ENCODE measurements around the gene CLSTN2.

The CLSTN2 gene

GRCh38 chr3:140434261-140434905 lies 499.4 kb downstream of the CLSTN2 start:
- DNase-seq: no peak

DNA sequence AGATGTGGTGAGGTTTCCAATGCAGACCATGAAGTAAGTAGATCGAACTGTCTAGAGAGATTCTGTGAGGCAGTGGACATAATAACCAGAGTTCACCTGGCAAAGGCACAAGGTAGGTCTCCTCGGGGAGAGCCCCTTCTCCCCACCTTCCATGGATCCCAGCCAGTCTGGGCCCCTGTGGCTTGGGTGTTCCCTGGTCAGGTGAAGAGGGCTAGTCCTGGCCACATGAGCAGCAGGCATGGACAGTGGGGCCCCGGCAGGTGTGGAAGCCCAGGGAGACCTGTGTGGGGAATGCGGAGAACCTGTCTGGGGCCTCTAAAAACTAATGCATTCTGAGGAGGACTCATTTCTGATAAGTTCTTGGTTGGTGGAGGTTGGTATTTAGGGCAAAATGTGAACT lies 501.4 kb downstream of the CLSTN2 start:
- DNase-seq: no peak

GRCh38 chr3:140438736-140439470 lies 503.9 kb downstream of the CLSTN2 start:
- no peak for DNase-seq

DNA sequence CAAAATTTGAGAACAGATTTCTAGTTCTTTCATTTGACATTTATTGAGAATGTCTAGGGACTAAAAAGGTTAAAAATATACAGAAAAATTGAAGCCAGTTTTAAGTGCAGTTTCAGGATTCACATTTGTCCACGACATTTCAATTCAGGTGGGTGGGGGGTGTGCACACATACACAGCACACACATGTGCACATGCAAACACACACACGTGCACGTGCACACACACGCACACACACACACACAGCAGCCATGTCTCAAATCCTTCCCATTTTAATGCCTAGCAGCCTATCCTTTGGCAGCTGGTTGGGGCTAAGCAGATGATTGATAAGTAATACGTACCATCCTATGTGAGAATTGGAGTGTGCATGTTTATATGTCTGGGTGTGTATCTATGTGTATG lies 504.5 kb downstream of the CLSTN2 start:
- DNase-seq: no peak

DNA sequence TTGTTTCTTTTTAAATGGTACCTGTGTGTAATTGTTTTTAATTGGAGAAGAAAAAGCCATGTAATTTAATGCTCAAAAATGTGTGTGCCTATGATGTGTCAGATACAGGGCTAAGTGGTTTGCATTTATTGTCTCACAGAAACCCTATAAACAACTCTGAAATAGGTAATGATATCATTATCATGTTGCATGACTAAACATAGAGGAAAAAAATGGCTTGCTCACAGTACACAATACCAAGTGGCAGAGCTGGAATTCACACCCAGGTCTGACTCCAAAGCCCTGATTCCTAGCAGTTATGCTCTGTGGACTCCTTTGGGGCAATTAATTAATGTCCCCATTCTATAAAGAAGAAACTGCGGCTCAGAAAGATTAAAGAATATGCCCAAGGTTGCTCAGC lies 505.5 kb downstream of the CLSTN2 start:
- DNase-seq: no peak

DNA sequence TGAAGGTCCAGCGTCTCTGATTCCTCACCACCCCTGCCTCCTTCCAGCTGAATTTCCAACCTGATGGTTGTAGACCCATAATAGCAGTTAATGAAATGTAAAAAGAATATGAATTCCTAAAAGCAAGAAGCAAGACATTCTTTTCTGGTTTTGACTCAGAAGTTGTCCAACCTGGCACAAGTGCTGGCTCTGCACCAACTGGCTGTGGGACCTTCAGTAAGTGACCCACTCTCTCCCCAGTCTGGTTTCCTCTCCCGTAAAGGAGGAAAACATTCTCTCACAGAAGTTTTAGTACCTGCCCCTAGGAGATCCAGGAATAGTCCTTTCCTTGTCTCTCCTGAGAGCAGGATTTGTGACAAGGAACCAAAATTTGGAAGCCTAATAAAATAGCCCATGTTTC lies 506.0 kb downstream of the CLSTN2 start:
- no peak for DNase-seq

DNA sequence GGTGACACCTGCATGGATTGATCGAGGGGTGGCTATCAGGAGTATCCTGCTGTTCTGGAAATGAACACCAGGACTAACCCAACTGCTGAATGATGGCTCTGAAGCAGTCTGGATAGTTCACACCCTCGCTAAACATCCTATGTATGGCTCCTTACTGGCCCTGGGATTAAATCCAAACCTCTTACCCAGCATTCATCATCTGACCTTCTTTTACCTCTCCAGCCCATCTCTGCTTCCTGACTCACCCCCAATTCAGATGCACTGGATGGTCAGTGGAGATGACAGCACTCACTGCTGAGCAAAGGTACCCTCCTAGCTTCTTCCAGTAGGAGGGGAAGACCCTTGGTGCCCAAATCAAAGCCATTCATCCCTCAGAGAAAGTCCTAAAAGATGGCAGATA lies 507.6 kb downstream of the CLSTN2 start:
- no peak for DNase-seq

GRCh38 chr3:140443073-140443472 lies 508.1 kb downstream of the CLSTN2 start:
- no peak for DNase-seq

GRCh38 chr3:140443806-140444205 lies 508.8 kb downstream of the CLSTN2 start:
- DNase-seq: no peak

- no peak for DNase-seq
These were observed 511.7 kb downstream of the CLSTN2 start for GRCh38 chr3:140446734-140447133.

DNA sequence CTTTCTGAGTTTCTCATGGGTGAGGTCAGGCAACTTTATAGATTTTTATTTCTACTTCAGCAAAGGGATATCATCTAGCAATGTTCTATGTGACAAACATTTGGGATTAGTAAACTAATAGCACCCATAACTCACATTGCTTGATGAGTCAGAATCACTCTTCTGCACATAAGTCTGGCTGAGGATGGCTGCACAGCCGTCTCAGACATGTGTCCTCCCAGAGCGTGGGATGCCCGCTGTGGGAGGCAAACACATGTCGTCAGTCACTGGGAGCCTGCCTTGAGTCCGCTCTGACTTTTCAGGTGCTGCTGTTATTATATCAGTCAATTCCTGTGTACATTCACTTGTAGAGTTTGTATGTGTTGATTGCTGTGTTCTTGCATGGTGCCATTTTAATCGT lies 512.2 kb downstream of the CLSTN2 start:
- DNase-seq: no peak

DNA sequence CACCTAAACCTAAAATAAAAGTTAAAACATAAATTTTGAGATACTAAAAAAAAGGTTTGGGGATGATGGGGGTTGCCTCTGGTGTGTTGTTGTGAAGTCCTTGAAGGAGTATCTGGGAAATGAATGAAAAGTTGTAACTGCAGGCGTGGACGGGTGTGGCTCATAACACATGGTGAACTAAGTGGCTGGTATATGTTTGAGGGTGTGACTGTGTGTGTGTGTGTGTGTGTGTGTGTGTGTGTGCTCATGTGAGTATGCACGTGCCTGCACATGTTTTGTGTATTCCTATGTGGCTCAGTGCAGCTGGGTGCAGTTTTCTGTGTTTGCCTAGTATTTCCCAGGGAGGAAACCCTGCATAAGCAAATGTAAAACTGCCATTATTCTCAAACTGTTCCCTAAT lies 513.0 kb downstream of the CLSTN2 start:
- DNase-seq: no peak

DNA sequence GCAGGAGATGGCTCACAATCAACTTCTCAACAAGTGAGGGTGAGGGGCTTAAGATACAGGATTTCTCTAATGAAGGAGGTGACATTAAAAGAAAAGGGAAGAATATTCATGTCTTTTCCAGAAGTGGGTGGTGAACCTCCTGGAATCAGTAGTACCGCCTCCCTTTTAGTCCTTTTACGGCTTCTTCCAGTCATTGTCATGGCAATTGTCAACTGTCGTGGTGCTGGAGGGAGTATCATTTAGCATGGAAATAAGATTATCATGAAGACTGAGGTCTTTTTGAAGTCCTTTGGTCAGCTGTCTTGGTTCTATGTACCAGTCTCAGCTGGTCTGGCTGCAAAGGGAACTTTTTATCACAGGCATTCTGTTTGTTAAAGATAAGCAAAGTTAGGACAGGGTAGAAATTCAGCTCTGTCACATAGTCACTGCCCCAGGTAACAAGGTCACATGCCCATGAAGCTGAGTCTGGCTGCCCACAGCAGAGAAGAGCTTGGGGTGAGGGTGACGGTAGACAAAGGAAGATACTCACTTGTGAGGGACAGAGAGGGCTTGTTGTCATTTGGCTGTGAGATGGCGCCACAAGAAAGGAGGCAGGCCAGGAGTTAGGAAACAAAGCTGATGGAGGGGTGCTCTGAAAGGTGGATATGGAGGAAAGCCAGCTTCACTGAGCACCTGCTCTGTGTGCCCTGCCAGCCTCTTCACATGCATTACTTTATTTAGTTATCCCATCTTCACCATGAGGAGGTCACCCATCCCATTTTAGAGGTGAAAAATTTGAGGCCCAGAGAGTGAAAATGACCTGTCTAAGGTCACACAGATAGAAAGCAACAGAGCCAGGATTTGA lies 514.6 kb downstream of the CLSTN2 start:
- DNase-seq: no peak

- DNase-seq: no peak
These were observed 518.8 kb downstream of the CLSTN2 start for GRCh38 chr3:140453750-140454149.

DNA sequence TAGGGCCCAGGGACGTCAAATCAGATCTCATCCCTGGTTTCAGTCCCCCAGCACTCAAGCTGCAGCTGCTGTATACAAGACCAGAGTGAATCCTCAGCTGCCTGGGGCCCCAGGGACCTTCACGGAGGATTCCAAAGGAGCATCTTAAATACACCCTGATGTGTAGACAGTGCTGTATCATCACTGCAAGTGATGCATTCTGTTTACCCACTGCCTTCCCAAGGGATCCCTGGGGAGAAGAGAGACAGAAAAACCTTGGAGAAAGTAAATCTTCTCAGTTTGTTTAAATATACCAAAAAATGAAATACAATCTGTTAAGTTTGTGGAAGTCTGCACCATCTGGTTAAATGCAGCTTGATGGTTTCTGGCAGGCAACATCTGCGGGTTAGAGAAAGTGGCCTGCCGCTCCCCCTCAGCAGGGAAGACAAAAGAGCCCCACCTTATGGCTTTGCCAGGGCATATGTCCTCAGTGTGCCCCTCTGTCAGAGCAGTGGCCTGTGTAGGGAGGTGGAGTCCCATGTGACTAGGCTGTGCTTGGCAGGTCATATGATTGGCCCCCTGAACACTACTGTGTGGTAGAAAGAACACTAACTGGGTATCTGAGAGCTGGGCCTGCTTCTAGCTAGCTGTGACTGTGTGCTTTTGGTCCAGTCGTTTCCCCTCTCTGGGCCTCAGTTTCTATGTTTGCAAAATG lies 520.7 kb downstream of the CLSTN2 start:
- DNase-seq: no peak

DNA sequence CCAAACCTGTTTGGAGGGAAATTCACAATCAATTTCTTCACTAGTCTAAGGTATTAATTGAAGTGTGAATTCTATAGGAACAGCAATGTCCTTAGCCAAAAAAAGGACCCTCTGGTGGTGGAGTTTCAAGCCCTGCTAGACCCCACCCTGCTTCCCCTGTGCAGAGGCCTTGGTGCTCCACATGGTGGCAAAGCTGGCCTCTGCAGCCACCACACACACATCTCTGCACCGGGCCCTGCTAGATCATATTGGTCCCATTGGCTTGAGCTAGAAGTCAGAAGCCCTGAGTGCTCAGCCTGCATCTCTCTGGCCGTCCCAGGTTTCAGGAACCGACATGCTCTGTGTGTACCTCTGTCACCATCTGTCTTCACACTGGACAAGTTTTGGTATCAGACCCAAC lies 522.0 kb downstream of the CLSTN2 start:
- no peak for DNase-seq

DNA sequence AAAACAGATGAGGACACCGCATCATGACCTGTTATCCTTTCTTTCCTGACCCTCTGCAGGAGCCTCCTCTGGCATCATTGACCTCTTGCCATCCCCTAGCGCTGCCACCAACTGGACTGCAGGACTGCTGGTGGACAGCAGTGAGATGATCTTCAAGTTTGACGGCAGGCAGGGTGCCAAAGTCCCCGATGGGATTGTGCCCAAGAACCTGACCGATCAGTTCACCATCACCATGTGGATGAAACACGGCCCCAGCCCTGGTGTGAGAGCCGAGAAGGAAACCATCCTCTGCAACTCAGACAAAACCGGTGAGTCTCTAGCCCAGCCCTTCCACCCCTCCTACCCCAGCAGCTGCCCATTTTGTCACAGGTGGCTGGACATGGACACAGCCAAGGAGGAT lies 524.5 kb downstream of the CLSTN2 start:
- no peak for DNase-seq

- DNase-seq: no peak
These were observed 526.3 kb downstream of the CLSTN2 start for GRCh38 chr3:140461250-140461649.

GRCh38 chr3:140463355-140463754 lies 528.4 kb downstream of the CLSTN2 start:
- DNase-seq: no peak

DNA sequence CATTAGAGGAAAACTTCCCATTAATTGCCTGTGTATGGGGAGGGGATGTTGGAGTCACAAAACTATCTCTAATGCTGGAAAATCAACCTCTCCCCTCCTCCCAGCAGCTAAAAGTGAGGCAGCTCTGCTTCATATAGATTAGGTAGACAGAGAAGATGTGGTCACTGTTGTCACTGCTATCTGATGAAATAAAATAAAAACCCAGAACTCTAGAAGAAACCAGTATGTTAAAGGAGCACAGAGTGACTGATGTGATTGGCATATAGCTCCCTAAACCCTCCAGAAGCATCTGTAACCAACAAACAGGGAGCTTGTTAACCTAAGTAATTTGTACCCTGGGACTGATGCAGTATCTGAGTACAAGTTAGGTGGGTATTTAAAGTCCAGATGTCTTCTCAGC lies 531.0 kb downstream of the CLSTN2 start:
- no peak for DNase-seq

DNA sequence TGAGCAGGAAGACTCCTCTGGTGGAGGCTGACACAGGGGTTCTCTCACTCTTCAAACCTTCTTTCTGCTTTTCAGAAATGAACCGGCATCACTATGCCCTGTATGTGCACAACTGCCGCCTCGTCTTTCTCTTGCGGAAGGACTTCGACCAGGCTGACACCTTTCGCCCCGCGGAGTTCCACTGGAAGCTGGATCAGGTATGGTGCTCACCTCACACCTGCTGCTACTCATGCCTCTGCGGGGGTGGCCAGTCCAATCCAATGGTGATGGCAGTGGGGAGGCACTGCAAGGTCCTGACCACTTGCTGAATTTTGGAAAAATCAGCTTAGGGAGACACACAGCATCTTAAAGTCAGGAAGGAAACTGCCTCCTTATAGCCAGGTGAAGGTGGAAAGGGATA lies 531.5 kb downstream of the CLSTN2 start:
- no peak for DNase-seq

DNA sequence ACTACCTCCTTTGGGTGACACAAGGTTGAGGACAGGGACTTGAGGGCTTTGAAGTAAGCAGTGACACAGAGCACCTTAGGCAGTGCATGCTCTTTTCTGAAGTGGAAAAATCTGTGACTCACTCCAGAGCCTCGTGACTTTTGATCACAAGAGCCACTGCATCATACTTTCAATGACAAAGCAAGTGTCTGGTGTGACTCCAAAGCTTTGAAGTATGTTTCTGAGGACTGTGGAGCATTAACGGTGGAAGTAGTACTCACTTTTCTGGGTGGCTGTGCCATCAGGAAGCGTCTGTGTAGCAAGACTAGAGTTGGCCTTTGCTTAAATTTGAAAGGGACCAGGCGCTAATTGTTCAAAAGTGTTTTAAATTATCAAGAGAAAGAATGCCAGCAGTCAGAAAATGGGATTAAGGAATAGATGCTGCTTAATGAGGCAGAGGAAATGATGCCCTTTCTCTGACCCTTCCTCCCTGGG lies 532.2 kb downstream of the CLSTN2 start:
- no peak for DNase-seq

DNA sequence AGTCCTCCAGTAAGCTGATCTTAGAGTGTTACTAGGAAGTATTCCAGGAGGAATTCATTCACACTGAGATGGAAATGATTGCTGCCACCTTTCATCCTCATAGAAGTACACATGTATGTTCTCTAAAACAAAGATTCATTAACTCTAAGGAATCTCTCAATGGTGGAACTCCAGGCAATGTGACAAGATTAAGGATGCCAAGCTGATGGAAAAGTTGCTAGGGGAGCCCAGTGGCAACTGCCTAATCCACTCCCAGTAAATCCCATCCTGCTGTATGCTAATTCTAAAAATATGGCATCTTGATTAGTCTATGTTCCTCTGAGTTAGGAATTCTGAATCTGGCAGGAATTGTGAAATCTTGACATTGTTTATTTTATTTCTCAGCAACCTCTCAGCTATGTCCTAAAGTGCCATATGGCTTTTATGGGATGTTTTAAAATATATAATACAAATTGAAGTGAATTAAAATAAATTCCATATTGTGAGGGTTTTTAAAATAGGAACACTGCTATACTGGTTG lies 532.9 kb downstream of the CLSTN2 start:
- no peak for DNase-seq

All from NCI-H510A (cell line).